OCI-LY7 (cell line): ENCODE data around the gene FAM186B. TPM values are rescaled to one million over a fixed set of nuclear protein-coding genes. Genes with fewer than 3 reads are reported as not detected.
"Not testable (repeated sequence)": the region's sequence is repeated elsewhere in the genome, so short reads cannot be mapped to it uniquely, and the experiment has no call there.

Source experiments
- Bru-seq: library from RNA; stranded (reverse); fragments of 400-500 nt; gene quantifications from one replicate; lab custom pipeline; 2021; lab: Mats Ljungman, UMichigan
- BruChase-seq, 2 experiments: library from RNA; stranded (reverse); fragments of 400-500 nt; gene quantifications; one replicate each; lab custom pipeline; 2021; lab: Mats Ljungman, UMichigan
- BruUV-seq: library from RNA; stranded (reverse); fragments of 400-500 nt; replicated peaks from 2 replicates; lab custom pipeline; 2021; lab: Mats Ljungman, UMichigan
- CTCF ChIA-PET: fragments of 300-600 bp; sonication (Branson Sonifier 250); formaldehyde crosslinking; loops from one replicate; lab custom pipeline; 2022; ENCODE audit warnings: antibody characterized with exemption; ENCODE audit not compliant: unreplicated experiment; lab: Charles Lee
- POLR2A ChIA-PET: fragments of 300-600 bp; sonication (Branson Sonifier 250); formaldehyde crosslinking; loops from one replicate; lab custom pipeline; 2022; ENCODE audit warnings: antibody characterized with exemption; lab: Charles Lee
- DNase-seq: peaks from one replicate; pipeline ENCODE4 v3.0.0-alpha.2; 2015; ENCODE audit warnings: low spot score
- H2AFZ ChIP-seq: fragments of 200-600 bp; sonication (generic), shearing (Covaris generic); 2 replicates; pipeline ENCODE4 v1.6.1; 2014; ENCODE audit warnings: mild to moderate bottlenecking, antibody characterized with exemption, low read length, moderate library complexity
- H3K27ac ChIP-seq: fragments of 200-600 bp; sonication (generic); 2 replicates; pipeline ENCODE4 v1.5.1; 2014; ENCODE audit warnings: mixed run types, low read depth, mild to moderate bottlenecking, moderate library complexity, low read length, inconsistent platforms; ENCODE audit not compliant: poor library complexity, severe bottlenecking
- H3K36me3 ChIP-seq: fragments of 200-600 bp; sonication (generic); 2 replicates; pipeline ENCODE4 v1.6.1; 2014; ENCODE audit warnings: mild to moderate bottlenecking, antibody characterized with exemption, low read length, moderate library complexity, mixed read lengths; ENCODE audit not compliant: insufficient read depth
- H3K4me1 ChIP-seq: fragments of 200-600 bp; sonication (generic); 2 replicates; pipeline ENCODE4 v1.5.1; 2014; ENCODE audit warnings: mild to moderate bottlenecking, low read length; ENCODE audit not compliant: insufficient read depth, poor library complexity, severe bottlenecking
- H3K4me2 ChIP-seq: fragments of 200-600 bp; sonication (generic); 2 replicates; pipeline ENCODE4 v1.6.1; 2014; ENCODE audit warnings: mild to moderate bottlenecking, low read length
- H3K4me3 ChIP-seq: fragments of 200-600 bp; sonication (generic); 2 replicates; pipeline ENCODE4 v1.5.1; 2014; ENCODE audit warnings: mild to moderate bottlenecking, low read depth, low read length; ENCODE audit not compliant: poor library complexity, severe bottlenecking
- H3K79me2 ChIP-seq: fragments of 200-600 bp; sonication (generic); 2 replicates; pipeline ENCODE4 v1.6.1; 2016; ENCODE audit warnings: low read depth, mild to moderate bottlenecking, low read length, moderate library complexity, mixed read lengths; ENCODE audit not compliant: insufficient read depth
- H3K9me2 ChIP-seq: fragments of 200-600 bp; sonication (generic); 2 replicates; pipeline ENCODE4 v1.6.1; 2016; ENCODE audit warnings: mild to moderate bottlenecking, low read length, mixed read lengths; ENCODE audit not compliant: insufficient read depth
- H3K9me3 ChIP-seq: fragments of 200-600 bp; sonication (generic); 2 replicates; pipeline ENCODE4 v1.6.1; 2014; ENCODE audit warnings: mild to moderate bottlenecking, mixed run types, low read length, mixed read lengths
- H4K20me1 ChIP-seq: fragments of 200-600 bp; sonication (generic); 2 replicates; pipeline ENCODE4 v1.6.1; 2014; ENCODE audit warnings: mild to moderate bottlenecking, antibody characterized with exemption, low read length, moderate library complexity, mixed read lengths; ENCODE audit not compliant: insufficient read depth
- CTCF ChIP-seq: fragments of 200-600 bp; sonication (generic); conservative IDR thresholded peaks from 2 replicates; pipeline ENCODE4 v1.5.1; 2014; ENCODE audit warnings: mild to moderate bottlenecking, antibody characterized with exemption, low read length, moderate library complexity, mixed read lengths
- EZH2phosphoT487 ChIP-seq: fragments of 200-600 bp; sonication (generic); IDR thresholded peaks from 2 replicates; pipeline ENCODE4 v1.6.1; 2018; ENCODE audit warnings: low read depth, borderline replicate concordance, mild to moderate bottlenecking, mixed run types, antibody characterized with exemption, low read length, moderate library complexity, mixed read lengths
- intact Hi-C: fragments of 100-400 bp; cut with micrococcal nuclease; formaldehyde crosslinking; loops from one replicate; pipeline ENCODE4 v1.10.0; 2022; ENCODE audit not compliant: unreplicated experiment
- long read RNA-seq: library from polyadenylated mRNA; stranded (forward); transcript quantifications from one replicate; pipeline ENCODE4 v2.0.0, GENCODE V29; 2022
- total RNA-seq, 2 experiments: library from RNA; depleted of rRNA in 1 of 2; stranded (reverse); fragments of >200 nt in 1 of 2; shearing (Covaris generic) in 1 of 2; gene quantifications; 2 replicates each; pipeline ENCODE4 v1.2.3, GENCODE V29; 2014 to 2022

The FAM186B gene
- total RNA-seq (2014; rRNA removed; shearing (Covaris generic)) (0.21 and 0.60 TPM in 2 replicates), total RNA-seq (2022) (2.4 and 2.8 TPM in 2 replicates), Bru-seq, nascent RNA (percentile 38 among the genes with signal in this experiment), BruChase-seq, experiment 1, labeled RNA remaining after a 6-hour chase (percentile 38 among the genes with signal in this experiment), BruChase-seq, experiment 2, labeled RNA remaining after a 2-hour chase (percentile 43 among the genes with signal in this experiment)
- long read RNA-seq, partial matches to known transcripts, result 1 of 3 reads
- long read RNA-seq, other reads (novel, unspliced or antisense), result 2 of 3 reads

- DNase-seq, H3K79me2 ChIP-seq, H3K36me3 ChIP-seq, H2AFZ ChIP-seq, H3K9me3 ChIP-seq, BruUV-seq, H4K20me1 ChIP-seq, CTCF ChIA-PET, H3K4me1 ChIP-seq, H3K4me3 ChIP-seq, H3K9me2 ChIP-seq, H3K27ac ChIP-seq, intact Hi-C loops: not testable (repeated sequence)
- H3K4me2 ChIP-seq, result 0 out of 2 replicates have a peak within 1 kb of the TSS, but pooled peaks have one; percentile 10
- POLR2A ChIA-PET, result interaction anchor here (0.7 to 1.2 kb wide), 3 partner anchors 13 to 458 kb away, joined by 3 to 8 read pairs (median 4); no protein-coding TSS in a partner anchor
Measured at GRCh38 chr12:49605539-49605938, at the start of gene FAM186B. FAM186B (minus strand) TSS chr12:49605639; CDS start chr12:49605477, 162 bp downstream.

- no TSS peak for BruUV-seq
- peaks cover 7% of the 10 kb centered on the region for H3K4me1 ChIP-seq
- no peaks in the 10 kb centered on the region for H3K9me3 ChIP-seq
- H4K20me1 ChIP-seq, result no peaks in the 10 kb centered on the region
- no peak overlapping the region for H3K4me3 ChIP-seq
- CTCF ChIA-PET, result no interaction called here
- intact Hi-C loops, result no loop called here
- TF ChIP-seq EZH2phosphoT487, result no peak
- no peak for DNase-seq
- H3K9me2 ChIP-seq, result no peaks in the 10 kb centered on the region
- POLR2A ChIA-PET, result interaction anchor here (0.6 to 3.8 kb wide), 6 partner anchors 8 to 94 kb away, joined by 3 to 15 read pairs (median 4); no protein-coding TSS in a partner anchor
- no peak overlapping the region for H3K4me2 ChIP-seq
- no peak overlapping the region for H3K27ac ChIP-seq
- no peak overlapping the region for H2AFZ ChIP-seq
- no peaks in the 10 kb centered on the region for H3K79me2 ChIP-seq
- peaks cover 64% of the 10 kb centered on the region for H3K36me3 ChIP-seq
Measured at GRCh38 chr12:49654715-49655114, 49.3 kb upstream of the FAM186B start.

GRCh38 chr12:49652921-49653520 lies 47.6 kb upstream of the FAM186B start:
- no peak overlapping the region for H3K4me3 ChIP-seq
- no peaks in the 10 kb centered on the region for H3K9me2 ChIP-seq
- no peak overlapping the region for H3K27ac ChIP-seq
- TF ChIP-seq CTCF (no peak), EZH2phosphoT487 (no peak)
- peaks cover 6% of the 10 kb centered on the region for H3K4me1 ChIP-seq
- H3K9me3 ChIP-seq, result no peaks in the 10 kb centered on the region
- no peak for DNase-seq
- no TSS peak for BruUV-seq
- H3K36me3 ChIP-seq, result peaks cover 67% of the 10 kb centered on the region
- ChIA-PET CTCF (no interaction called here), POLR2A (interaction anchor here (0.6 to 3.7 kb wide), 2 partner anchors 10 to 255 kb away, joined by 3 to 15 read pairs; no protein-coding TSS in a partner anchor)
- H3K79me2 ChIP-seq, result no peaks in the 10 kb centered on the region
- no peaks in the 10 kb centered on the region for H4K20me1 ChIP-seq
- no peak overlapping the region for H3K4me2 ChIP-seq
- intact Hi-C loops, result no loop called here
- no peak overlapping the region for H2AFZ ChIP-seq
